Myocyte (in vitro differentiated cells): ENCODE data around the gene FLAD1. TPM values are rescaled to one million over a fixed set of nuclear protein-coding genes. Genes with fewer than 3 reads are reported as not detected.

Source experiments
- DNase-seq: peaks from one replicate; pipeline ENCODE4 v3.0.0-alpha.2; 2012; ENCODE audit warnings: low read depth
- polyA plus RNA-seq: library from polyadenylated mRNA; unstranded; fragments of >200 nt; gene quantifications from one replicate; pipeline ENCODE4 v1.2.1, GENCODE V29; 2012; ENCODE audit warnings: missing spikeins
- total RNA-seq: library from RNA; depleted of rRNA; stranded (reverse); fragments of >200 nt; gene quantifications from 2 replicates; pipeline ENCODE4 v1.2.3, GENCODE V29; 2014

FLAD1 gene
- 27.2 and 28.1 TPM in 2 replicates for total RNA-seq
- 29.4 TPM for polyA plus RNA-seq

DNA sequence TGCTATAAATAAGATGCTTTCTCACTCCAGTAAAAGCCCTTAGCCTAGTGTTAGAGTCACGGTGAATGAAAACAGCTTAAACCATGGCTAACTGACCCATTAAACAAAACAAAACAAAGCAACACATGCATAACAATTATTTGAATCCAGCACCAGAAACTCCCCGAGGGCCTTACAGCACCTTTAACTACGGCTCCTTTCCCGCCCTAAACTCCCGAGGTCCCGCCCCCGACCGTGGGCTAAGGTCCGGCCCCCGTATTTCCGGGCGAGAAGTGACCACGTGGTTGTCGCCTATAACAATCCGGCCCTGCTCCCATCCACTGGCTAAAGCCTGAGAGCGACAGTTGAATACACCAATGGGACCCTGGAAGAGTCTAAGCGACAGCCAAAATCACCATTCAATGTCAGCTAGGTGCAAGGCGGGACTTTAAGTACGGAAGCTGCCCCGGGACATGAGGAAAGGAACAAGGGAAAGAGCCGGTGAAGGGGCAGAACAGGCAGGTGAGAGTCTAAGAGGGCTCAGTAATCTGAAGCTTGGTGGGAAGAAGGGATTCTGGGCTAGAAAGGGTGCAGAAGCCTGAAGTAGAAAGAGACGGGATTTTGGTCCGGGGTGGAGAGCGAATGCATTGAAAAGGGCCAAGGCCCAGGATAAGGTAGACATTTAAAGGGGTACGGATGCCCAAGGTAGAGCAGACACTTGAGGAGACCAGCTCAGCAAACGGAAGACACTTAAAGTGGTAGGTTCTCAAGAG, at the start of gene FLAD1:
FLAD1 (plus strand) TSS at position 448 of the 752 bp plus-strand sequence. CDS start 351 bp downstream, outside the sequence.
- DNase-seq = peak; percentile 100

DNA sequence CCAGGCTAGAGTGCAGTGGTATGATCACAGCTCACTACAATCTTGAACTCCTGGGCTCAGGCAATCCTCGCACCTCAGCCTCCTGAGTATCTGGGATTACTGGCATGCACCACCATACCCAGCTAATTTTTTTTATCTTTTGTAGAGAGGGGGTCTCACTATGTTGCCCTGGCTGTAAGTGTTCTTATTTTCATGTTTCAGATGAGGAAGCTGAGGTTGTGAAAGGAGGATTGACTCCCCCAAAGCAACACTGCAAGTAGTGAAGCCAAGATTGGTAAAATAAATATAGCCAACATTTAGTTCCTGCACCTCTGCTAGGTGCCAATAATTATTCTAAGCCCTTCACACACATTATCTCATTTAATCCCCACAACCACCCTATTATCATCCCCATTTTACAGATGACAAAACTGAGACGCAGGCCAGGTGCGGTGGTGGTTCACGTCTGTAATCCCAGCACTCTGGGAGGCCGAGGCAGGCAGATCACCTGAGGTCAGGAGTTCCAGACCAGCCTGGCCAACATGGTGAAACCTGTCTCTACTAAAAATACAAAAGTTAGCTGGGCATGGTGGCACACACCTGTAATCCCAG, 48.7 kb upstream of the FLAD1 start:
- DNase-seq = no peak

DNA sequence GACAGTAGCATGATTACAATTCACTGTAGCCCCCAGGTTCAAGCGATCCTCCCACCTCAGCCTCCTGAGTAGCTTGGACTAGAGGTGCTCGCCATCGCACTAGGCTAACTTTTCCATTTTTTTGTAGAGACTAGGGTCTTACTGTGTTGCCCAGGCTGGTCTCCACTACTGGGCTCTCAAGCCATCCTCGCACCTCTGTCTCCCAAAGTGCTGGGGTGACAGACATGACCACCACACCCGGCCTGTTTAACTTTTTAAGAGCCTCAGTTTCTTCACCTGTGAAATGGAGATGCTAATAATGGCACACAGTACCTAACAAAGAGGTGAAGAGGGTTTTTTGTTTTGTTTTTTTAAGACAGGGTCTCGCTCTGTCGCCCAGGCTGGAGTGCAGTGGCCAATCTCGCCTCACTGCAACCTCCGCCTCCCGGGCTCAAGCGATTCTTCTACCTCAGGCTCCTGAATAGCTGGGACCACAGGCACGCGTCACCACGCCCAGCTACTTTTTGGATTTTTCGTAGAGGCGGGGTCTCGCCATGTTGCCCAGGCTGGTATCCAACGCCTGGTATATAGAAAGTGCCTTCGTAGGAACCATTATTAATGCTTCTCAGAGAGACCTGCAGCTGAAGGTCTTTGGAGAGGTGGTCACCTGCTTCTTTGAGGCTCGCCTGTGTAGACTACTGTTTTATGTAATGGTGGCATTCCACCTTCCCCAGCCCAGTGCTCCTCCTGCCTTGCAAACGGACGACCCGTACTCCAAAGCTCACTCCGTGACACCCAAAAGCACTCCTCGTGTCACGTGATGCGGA, 47.2 kb upstream of the FLAD1 start:
- no peak for DNase-seq

DNA sequence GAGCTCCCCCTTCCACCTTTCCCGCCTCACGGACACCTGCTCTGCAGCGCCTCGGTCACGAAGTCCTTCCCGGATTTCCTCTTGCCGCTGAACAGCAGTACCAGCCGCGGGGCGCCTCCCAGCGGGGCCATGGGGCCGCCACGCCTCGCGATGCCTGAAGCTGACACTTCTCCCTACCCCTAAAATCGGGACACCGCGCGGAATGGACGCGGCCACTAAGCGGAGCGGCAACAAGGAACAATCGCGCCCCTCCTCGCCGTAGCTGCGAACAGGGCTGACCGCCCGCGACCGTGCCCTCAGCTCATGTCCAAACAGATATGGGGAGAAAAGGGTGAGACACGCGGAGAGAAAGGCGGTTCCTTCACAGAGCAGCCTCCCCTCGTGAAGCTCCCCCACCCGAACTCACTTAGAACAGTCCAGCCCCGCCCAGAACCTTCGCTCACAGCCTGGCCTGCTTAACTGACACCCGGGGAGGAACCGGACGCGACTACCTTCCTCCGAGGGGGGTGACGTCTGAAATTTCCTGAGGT, 46.5 kb upstream of the FLAD1 start, which contains the start of gene PMVK:
PMVK (minus strand) TSS at position 165 of the 530 bp plus-strand sequence; CDS start at position 131, 34 bp downstream.
- peak; percentile 98 for DNase-seq

DNA sequence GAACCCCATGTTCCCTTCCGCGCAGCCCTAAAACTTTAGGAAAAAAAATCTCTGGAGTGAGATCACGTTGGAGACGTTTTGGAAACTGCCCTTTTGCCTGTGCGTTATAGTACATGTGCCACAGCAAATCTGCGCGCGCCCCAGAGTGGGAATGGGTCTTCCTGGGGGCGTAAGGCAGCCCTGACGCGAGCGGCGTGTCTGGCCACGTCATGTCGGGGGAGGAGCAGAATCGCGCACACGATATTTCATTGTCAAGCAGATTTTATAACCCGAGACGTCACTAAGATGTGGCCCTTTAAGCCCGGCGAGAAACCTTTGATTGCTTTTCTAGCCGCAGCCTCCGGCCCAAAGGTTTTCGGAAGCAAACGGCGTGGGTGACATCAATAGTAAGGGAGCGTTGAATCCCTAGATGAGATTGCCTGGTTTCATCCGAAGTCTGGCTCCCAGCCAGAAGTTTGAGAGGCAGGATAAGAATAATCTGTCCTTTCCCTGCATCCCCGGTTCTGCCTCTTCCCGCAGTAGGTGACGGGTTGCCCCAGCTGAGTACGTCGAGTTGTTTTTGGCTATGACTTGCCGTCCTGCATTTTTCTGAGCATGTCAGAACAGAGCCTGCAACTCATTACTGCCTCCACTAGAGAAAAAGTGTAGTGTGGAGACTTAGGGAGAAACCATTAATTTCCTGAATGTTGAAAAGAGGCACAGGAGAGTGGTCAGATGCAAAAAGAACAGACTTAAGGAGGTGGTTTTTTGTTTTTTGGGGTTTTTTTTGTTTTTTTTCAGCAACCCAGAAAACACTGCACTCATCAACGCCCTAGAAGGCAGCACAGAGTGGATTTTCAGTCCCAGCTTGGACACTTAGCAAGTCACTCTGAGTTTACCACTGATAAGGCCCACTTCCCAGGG, 45.8 kb upstream of the FLAD1 start:
- DNase-seq = peak; percentile 95

DNA sequence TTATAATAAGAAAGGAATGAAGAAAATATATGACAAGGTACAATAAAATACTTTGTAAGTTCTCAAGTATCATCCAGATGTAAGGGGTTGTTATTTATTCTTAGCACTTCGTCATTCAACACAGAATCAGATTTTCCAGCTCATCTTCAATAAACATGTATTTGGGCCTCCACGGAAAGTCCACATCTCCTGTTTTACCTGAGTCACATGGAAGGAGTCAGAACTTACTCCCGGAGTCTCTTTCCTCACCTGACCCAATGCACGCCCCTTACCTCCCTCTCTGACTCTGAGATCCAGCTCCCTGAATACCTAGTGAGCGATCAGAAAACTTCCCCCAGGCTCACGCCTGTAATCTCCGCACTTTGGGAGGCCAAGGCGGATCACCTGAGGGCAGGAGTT, 45.2 kb upstream of the FLAD1 start:
- DNase-seq = no peak

DNA sequence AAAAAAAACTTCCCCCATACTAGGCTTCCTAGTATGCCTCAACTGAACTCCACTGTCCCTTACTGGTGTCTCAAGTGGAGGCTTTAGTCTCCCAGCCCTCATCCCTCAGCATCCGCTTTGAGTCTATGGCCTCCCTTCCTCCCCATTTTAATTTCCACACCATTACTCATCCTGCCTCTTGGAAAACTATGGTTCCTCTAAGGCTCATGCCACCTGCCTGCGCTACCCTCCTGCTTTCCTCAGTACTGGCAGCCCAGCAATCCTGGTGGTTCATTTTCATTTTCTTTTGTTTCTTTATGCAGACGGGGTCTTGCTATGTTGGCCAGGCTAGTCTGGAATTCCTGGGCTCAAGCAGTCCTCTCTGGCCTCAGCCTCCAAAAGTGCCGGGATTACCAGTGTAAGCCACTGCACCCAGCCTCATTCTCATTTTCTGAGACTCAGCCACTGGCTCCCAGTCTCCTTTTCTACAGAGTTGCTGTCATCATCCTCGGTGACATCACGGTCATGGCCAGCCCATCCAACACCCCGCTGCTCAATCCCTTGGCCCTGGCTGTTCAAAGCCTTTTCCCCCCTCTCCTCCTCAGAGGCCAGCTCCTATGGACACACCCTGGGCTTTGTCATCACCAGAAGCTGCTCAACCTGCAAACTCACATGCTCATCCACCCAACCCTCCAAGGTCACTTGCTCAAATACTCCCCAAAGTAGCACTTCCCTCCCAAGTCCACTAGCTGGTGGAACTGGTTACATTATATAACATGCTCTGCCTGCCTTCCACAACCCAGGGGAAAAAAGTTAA, 44.3 kb upstream of the FLAD1 start:
- no peak for DNase-seq

DNA sequence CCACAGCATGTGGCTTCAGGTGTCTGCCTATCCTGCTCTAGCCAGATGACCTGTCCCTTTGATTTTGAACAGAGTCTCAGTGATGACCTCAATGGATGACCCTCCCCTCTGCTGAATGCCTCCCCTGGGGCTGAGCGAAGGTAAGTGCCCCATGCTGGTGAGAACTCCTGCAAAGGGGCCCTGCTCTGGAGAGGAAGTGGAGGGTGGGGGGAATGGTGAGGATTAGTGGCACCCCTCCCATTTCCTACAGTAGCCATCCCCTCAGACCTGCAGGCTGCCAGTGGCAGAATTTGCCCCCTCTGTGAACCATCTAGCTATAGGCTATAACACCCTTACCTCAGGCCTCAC, 43.0 kb upstream of the FLAD1 start:
- no peak for DNase-seq

DNA sequence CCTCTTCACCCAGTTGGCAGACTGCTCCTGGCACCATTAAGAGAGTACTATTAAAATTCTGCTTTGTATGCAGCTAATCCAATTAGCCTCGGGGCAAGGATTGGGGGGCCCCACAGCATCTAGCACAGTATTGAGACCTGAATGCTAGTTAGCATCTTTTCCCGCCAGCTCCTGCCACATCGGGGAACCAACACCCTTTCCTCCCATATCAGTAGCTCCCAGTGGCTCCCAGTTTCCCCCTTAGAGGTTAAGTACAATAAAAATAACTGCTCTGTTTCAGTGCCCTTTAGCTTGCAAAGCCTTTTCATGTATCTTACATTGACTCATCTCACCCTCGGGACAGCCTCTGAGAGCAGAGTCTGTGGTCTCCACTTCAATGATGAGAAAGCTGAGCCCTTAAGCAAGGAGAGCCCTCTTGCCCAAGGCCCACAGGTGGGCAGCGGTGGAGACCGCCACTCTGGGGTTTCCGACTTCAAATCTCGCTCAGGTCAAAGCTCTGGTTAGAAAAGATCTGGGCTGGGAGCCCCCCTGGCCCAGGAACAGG, 42.4 kb upstream of the FLAD1 start:
- no peak for DNase-seq

DNA sequence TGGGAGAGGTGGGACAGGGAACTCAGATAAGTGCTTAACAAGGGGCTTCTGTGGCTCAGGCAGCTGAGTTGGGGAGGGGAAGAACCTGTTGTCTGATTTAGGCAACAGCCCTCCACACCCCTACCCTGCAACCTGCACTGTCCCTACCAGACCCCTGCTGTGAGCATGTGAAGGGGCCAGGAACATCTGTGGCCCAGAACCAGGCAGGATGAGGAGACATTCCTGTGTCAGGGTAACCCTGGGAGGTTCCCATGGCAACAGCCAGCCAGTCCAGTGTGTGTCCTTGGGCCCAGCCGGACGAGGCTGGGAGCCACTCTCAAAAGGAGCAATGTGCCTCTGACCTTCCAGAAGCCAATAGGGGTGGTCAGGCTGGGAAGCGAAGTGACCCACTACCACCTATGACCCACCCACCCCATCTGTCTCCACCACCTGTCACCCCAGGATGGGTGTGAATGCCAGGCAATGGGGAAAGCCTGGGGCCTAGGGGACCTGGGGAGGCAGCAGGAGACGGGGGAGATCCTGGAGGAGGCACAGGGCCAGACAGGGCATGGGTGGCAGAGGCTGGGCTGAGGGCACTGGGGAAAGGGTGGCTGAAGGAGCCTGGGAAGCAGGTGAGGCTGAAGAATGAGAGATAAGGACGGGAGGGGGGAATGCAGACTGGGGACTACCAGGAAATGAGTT, 41.7 kb upstream of the FLAD1 start:
- DNase-seq = peak; percentile 22

DNA sequence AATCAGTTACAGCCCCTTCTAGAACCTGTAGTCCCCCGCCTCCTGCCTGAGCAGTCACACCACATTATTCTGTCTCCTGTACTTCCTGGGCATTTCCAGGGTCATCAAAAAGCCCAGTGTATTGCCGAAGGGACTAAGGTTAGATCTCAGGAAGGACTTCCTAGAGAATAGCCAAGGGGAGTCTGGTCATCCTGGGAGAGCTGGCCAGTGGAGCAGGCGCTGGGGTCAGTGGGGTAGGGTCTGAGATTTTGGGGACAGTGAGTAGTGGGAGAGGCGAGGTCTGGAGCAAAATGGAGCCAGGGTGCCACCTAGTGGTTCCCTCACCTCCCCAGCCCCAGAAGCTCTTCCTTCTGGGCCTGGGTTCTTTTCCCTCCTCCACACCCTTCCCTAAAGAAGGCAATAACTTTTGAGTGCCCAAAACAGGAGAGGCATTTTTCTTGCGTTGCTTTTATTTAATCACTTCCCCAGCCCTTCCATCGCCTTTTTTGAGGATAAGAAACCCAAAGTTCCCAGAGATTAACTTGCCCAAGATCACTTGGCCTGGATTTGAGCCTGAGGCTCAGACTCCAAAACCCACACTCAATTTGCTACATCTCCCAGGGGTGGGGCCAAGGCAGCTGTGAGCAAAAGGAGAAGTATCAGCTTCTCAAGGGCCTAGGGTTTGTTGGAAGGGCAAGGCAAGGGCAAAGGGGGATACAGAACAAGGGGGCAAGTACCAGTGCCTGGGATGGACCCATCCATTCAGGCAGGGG, 39.3 kb upstream of the FLAD1 start:
- peak; percentile 37 for DNase-seq

DNA sequence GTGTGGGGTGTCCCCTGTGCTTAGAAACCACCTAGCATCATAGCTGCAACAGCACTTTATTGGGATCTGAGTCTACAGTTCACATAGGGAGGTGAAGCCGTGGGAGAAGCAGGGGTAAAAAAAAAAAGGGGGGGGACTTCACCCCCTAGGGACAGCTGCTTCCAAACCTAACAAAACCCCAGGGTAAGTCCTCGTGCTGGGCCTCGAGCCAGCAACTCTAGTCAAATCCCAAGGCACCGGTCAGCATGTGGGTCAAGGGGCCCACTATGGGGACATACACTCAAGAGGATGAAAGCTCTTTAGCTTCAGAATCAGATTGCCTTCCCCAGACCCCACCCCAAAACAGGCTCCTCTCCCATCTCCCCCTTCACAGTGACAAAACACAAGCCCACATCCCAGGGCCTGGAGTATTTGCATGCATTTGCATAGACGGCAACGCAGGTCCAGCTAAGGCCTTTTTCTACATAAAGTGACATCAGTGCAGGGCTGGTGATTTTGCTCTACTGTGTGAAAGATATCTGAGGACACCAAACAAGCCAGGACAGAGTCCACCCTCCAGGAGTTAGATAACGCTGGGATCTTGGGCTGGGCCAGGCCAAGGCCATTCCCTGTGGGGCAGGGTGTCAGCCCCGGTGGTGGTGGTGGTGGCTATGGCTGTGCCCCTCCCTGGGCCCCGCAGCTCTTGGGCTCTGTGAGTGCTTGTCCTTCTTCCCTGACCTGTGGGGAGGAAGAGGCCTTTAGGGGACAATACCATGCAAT, 38.6 kb upstream of the FLAD1 start:
- peak; percentile 29 for DNase-seq

DNA sequence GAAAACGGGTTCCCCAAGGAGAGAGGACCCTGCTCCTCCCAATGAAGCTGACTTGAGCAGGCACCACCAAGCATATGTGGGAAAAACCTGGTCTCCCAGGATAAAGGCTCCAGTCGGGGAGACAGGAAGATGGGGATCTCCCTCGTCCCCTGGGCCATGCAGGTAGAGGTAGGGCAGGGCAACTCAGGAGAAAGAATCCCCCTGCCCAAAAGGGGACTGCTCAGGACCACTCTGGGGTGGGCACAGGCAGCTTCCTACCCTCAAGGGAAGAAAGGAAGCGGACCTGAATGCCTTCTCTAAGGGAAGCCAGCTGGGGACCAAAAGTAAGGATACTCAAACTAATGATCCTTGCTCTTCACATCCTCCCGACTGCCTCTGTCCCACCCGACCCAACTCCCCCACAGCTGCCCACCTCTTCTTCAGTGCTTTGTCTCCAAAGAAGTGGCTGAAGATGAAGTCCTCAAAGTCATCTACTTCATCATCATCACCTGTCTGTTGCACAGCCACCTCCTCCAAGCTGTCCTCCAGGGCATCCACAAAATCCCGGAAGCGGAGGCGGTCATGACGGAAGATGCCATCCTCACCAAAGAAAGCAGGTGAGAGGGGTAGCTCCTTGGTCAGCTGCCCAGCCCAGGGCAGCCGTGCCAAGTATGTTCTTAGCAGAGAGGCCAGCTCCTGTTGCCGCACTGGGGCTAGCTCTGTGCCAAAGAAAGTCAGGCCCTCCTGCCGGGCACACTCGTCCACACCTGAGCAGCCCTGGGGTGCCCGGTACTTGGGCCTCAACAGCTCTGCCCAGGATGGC, 37.8 kb upstream of the FLAD1 start:
- DNase-seq = no peak

DNA sequence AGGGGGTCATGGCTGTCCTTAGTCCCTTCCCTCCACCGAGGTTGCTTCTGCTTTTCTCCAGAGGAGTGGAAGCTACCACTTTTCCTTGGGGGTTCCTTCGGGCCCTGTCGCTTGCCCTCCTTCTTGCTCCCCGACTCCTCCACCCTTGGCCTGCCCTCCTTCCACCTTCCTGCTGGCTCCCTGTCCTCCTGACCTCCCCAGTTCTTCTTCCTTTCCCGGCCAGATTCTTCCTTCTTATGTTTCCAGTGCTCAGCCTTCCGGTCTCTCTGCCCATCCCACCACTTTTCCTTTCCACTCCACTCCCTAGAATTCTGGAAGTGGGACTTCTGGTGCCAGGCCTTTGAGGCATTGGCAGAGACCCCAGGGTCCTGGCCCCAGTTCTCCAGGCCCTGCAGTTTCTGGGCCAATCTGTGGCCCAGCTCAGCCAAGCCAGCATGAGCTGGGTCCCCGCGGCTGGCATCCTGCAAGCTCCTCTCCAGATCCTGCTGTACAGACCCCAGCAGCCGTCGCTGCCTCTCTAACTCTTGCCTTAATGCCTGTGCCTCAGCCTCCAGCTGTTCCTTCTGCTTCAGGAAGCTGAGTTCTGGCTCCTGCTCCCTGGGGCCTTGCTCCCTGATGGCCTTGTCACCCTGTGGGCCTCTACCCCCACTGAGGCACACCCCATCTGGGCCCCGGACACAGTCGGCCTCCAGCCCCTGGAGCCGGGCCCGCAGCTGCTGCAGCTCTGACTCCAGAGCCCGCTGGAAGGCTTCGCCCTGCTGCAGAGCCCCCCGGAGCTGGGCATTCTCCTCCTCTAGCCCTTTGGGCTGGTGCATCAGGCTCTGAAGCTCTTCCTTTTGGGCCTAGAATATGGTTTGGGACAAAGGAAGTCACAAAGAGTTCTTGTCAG, 36.9 kb upstream of the FLAD1 start:
- DNase-seq = no peak

DNA sequence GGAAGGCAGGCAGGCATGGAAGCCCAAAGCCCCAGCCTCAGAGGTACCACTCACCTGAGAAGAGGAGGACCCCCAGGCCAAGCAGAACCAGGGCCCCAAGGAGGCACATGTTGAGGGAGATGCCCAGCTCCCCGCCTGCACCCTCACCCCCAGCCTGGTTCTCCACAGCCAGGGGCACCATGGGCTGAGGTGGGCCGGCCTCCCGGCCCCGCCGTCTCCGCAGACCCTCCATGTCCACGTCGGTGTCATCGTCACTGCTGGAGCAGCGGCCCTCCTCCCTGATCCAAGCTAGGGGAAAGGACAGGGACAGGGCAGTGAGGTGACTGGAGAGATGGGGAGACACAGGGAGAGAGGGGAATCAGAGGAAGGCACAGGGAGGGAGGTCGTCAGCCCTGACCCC, 35.1 kb upstream of the FLAD1 start:
- no peak for DNase-seq
